ENCODE results near the gene AFF3. TPM values are rescaled to one million over a fixed set of nuclear protein-coding genes. Genes with fewer than 3 reads are reported as not detected.

Gene AFF3
- total RNA-seq, 3 donors from 2014 or later = 4.2 to 56.6 (median 5.2) TPM

DNA sequence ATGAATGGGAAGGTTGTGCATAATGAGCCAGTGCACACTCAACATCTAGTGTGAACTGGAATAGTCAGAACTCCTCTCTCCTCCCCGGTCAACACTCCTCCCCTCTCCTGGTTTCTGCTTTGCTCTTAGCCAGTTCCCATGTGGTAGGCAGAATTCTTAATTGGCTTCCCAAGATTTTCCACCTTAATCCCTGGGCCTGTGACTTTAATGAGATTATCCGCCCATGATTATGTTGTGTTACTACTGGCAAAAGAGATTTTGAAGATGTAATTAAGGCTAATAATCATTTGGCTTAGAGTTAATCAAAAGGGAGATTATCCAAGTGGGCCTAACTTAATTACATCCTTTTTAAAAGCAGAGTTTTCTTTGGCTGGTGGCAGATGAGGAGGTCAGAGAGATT lies 618.3 kb downstream of the AFF3 start:
- ATAC-seq (no peak), DNase-seq (no peak)
- intact Hi-C loops (cut with DNase I, micrococcal nuclease) = no loop called here
- TF ChIP-seq, protein P1, sequence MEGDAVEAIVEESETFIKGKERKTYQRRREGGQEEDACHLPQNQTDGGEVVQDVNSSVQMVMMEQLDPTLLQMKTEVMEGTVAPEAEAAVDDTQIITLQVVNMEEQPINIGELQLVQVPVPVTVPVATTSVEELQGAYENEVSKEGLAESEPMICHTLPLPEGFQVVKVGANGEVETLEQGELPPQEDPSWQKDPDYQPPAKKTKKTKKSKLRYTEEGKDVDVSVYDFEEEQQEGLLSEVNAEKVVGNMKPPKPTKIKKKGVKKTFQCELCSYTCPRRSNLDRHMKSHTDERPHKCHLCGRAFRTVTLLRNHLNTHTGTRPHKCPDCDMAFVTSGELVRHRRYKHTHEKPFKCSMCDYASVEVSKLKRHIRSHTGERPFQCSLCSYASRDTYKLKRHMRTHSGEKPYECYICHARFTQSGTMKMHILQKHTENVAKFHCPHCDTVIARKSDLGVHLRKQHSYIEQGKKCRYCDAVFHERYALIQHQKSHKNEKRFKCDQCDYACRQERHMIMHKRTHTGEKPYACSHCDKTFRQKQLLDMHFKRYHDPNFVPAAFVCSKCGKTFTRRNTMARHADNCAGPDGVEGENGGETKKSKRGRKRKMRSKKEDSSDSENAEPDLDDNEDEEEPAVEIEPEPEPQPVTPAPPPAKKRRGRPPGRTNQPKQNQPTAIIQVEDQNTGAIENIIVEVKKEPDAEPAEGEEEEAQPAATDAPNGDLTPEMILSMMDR (IDR thresholded peaks at IDR 0.05) = no peak
- H3K4me1 ChIP-seq (ENCODE audit: low read depth) = no peaks in the 10 kb centered on the region
- H3K36me3 ChIP-seq (ENCODE audit: low read depth) = no peaks in the 10 kb centered on the region
- no peaks in the 10 kb centered on the region for H3K9me3 ChIP-seq
- no peak overlapping the region for H3K4me3 ChIP-seq

GRCh38 chr2:99522157-99522556 lies 620.2 kb downstream of the AFF3 start:
- DNase-seq (no peak), ATAC-seq (no peak)
- Histone ChIP-seq H3K36me3 (ENCODE audit: low read depth) (no peaks in the 10 kb centered on the region), H3K4me3 (no peak overlapping the region), H3K9me3 (no peaks in the 10 kb centered on the region), H3K4me1 (ENCODE audit: low read depth) (no peaks in the 10 kb centered on the region)
- intact Hi-C loops (cut with DNase I, micrococcal nuclease) = no loop called here
- TF ChIP-seq, protein P1 (IDR thresholded peaks at IDR 0.05) = no peak

DNA sequence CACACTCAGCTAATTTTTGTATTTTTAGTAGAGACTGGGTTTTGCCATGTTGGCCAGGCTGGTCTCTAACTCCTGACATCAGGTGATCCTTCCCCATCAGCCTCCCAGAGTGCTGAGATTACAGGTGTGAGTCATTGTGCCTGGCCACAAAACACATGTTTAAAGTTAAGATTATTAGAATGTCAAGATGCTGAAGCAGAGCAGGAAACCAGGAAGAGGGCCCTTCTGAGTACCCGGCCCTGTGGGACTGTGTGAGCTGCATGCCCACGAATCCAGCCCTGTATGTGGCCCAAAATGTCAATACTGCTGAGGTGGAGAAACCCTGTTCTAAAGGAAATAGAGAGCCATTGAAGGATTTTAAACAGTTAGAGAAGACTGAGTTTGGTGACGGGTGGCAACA lies 621.6 kb downstream of the AFF3 start:
- ATAC-seq (no peak), DNase-seq (no peak)
- Histone ChIP-seq H3K9me3 (no peaks in the 10 kb centered on the region), H3K4me1 (ENCODE audit: low read depth) (no peaks in the 10 kb centered on the region), H3K36me3 (ENCODE audit: low read depth) (no peaks in the 10 kb centered on the region), H3K4me3 (no peak overlapping the region)
- intact Hi-C loops (cut with DNase I, micrococcal nuclease) = no loop called here
- TF ChIP-seq, protein P1 (IDR thresholded peaks at IDR 0.05) = no peak

GRCh38 chr2:99520195-99520594 lies 622.2 kb downstream of the AFF3 start:
- Histone ChIP-seq H3K4me3 (no peak overlapping the region), H3K9me3 (no peaks in the 10 kb centered on the region), H3K36me3 (ENCODE audit: low read depth) (no peaks in the 10 kb centered on the region), H3K4me1 (ENCODE audit: low read depth) (no peaks in the 10 kb centered on the region)
- DNase-seq = no peak
- no peak for ATAC-seq
- TF ChIP-seq, protein P1 (IDR thresholded peaks at IDR 0.05) = no peak
- intact Hi-C loops (cut with DNase I, micrococcal nuclease) = no loop called here

DNA sequence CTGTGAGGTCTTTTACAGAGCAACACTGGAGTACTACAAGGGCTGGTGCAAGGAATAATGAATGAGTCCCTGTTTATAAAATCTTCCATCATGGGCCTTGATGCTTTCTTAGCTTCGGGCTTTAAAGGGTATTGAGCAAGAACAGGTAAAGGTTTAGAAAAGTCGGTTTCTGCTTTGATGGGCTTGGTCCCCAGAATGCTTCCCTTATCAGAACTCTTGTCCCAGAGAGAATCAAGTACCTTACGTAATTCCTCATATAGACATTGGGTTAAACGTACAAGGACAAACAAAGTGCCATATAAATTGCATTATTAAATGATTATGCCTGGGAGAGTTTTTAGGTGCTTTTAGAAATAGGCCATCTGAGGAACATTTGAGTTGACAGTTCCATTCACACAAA lies 628.0 kb downstream of the AFF3 start:
- H3K4me3 ChIP-seq = no peak overlapping the region
- intact Hi-C loops (cut with DNase I, micrococcal nuclease) = no loop called here
- H3K36me3 ChIP-seq (ENCODE audit: low read depth) = no peaks in the 10 kb centered on the region
- DNase-seq = no peak
- no peak for ATAC-seq
- TF ChIP-seq, protein P1 (IDR thresholded peaks at IDR 0.05) = no peak
- no peaks in the 10 kb centered on the region for H3K4me1 ChIP-seq (ENCODE audit: low read depth)
- no peaks in the 10 kb centered on the region for H3K9me3 ChIP-seq

DNA sequence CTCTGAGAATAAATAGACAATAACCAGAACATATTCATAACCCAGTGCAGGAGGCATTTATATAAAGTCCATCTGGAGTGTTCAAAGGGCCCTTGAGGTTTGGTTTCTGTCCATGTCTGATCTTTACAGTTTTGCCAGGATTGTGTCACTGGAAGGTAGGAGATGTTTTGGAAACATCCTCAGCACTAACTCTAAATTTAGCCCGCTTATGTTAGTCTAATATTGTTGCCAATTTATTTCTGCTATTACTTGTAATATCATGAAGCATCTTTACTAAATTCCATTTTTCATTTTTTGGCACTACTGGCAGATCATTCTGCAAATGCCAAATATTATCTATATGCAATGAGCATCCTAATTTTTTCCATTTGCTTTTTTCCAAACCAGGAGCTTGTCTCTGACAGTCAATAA lies 630.2 kb downstream of the AFF3 start:
- ATAC-seq (no peak), DNase-seq (no peak)
- H3K4me1 ChIP-seq (ENCODE audit: low read depth) = no peaks in the 10 kb centered on the region

More for the DNA sequence above, 630.2 kb downstream of the AFF3 start:
- intact Hi-C loops (cut with DNase I, micrococcal nuclease) = no loop called here
- Histone ChIP-seq H3K9me3 (no peaks in the 10 kb centered on the region), H3K36me3 (ENCODE audit: low read depth) (no peaks in the 10 kb centered on the region), H3K4me3 (no peak overlapping the region)
- TF ChIP-seq, protein P1 (IDR thresholded peaks at IDR 0.05) = no peak
